H9 (cell line): ENCODE measurements around the gene PLXNB1. TPM values are rescaled to one million over a fixed set of nuclear protein-coding genes. Genes with fewer than 3 reads are reported as not detected.

Source experiments
- DNase-seq: peaks from one replicate; pipeline ENCODE4 v3.0.0-alpha.2; 2017
- H2AFZ ChIP-seq: one replicate; pipeline ENCODE4 v1.6.1; 2013; ENCODE audit warnings: mild to moderate bottlenecking, low read length, control low read depth, moderate library complexity
- H2AK5ac ChIP-seq: 2 replicates; pipeline ENCODE4 v1.6.1; 2013; ENCODE audit warnings: low read length, control low read depth, mixed read lengths; ENCODE audit not compliant: insufficient read length
- H2BK120ac ChIP-seq: one replicate; pipeline ENCODE4 v1.6.1; 2013; ENCODE audit warnings: low read depth, mild to moderate bottlenecking, low read length, control low read depth, inconsistent platforms; ENCODE audit not compliant: poor library complexity, severe bottlenecking
- H2BK12ac ChIP-seq: 2 replicates; pipeline ENCODE4 v1.6.1; 2013; ENCODE audit warnings: low read length, control low read depth, mixed read lengths, low read depth; ENCODE audit not compliant: insufficient read length
- H2BK15ac ChIP-seq: 2 replicates; pipeline ENCODE4 v1.6.1; 2013; ENCODE audit warnings: low read depth, low read length, control low read depth
- H2BK20ac ChIP-seq: one replicate; pipeline ENCODE4 v1.6.1; 2013; ENCODE audit warnings: low read depth, mild to moderate bottlenecking, low read length, control low read depth, inconsistent platforms; ENCODE audit not compliant: poor library complexity, severe bottlenecking
- H2BK5ac ChIP-seq: 2 replicates; pipeline ENCODE4 v1.6.1; 2013; ENCODE audit warnings: low read length, control low read depth, mixed read lengths; ENCODE audit not compliant: insufficient read length
- H3K14ac ChIP-seq: 2 replicates; pipeline ENCODE4 v1.6.1; 2013; ENCODE audit warnings: low read length, control low read depth; ENCODE audit not compliant: insufficient read depth
- H3K18ac ChIP-seq: 2 replicates; pipeline ENCODE4 v1.6.1; 2013; ENCODE audit warnings: low read depth, mild to moderate bottlenecking, mixed read lengths, low read length, control low read depth; ENCODE audit not compliant: insufficient read length
- H3K23ac ChIP-seq: 2 replicates; pipeline ENCODE4 v1.6.1; 2013; ENCODE audit warnings: low read length, control low read depth, mixed read lengths, low read depth; ENCODE audit not compliant: insufficient read length
- H3K23me2 ChIP-seq: 2 replicates; pipeline ENCODE4 v1.6.1; 2013; ENCODE audit warnings: low read depth, mild to moderate bottlenecking, mixed read lengths, low read length, control low read depth; ENCODE audit not compliant: insufficient read length, poor library complexity, severe bottlenecking
- H3K27ac ChIP-seq: 2 replicates; pipeline ENCODE4 v1.5.1; 2013; ENCODE audit warnings: low read length, control low read depth, mixed read lengths, low read depth; ENCODE audit not compliant: insufficient read length
- H3K27me3 ChIP-seq: 2 replicates; pipeline ENCODE4 v1.6.1; 2013; ENCODE audit warnings: low read length, control low read depth, inconsistent platforms; ENCODE audit not compliant: insufficient read depth
- H3K4ac ChIP-seq: 2 replicates; pipeline ENCODE4 v1.6.1; 2013; ENCODE audit warnings: low read depth, mild to moderate bottlenecking, control low read depth, inconsistent platforms, low read length, moderate library complexity
- H3K4me1 ChIP-seq: 2 replicates; pipeline ENCODE4 v1.6.1; 2013; ENCODE audit warnings: low read length, control low read depth, inconsistent platforms; ENCODE audit not compliant: insufficient read depth
- H3K4me2 ChIP-seq: 2 replicates; pipeline ENCODE4 v1.6.1; 2013; ENCODE audit warnings: low read length, control low read depth, mixed read lengths; ENCODE audit not compliant: insufficient read length, insufficient read depth
- H3K56ac ChIP-seq: 2 replicates; pipeline ENCODE4 v1.6.1; 2013; ENCODE audit warnings: low read depth, mild to moderate bottlenecking, mixed read lengths, low read length, control low read depth; ENCODE audit not compliant: insufficient read length
- H3K79me1 ChIP-seq: 2 replicates; pipeline ENCODE4 v1.6.1; 2013; ENCODE audit warnings: low read depth, mild to moderate bottlenecking, moderate library complexity, low read length, control low read depth, inconsistent platforms; ENCODE audit not compliant: insufficient read depth, poor library complexity, severe bottlenecking
- H3K79me2 ChIP-seq: 2 replicates; pipeline ENCODE4 v1.6.1; 2013; ENCODE audit warnings: low read length, control low read depth, inconsistent platforms; ENCODE audit not compliant: insufficient read depth
- H3K9ac ChIP-seq: 2 replicates; pipeline ENCODE4 v1.6.1; 2013; ENCODE audit warnings: low read length, control low read depth, mixed read lengths; ENCODE audit not compliant: insufficient read length; ENCODE audit errors: extremely low read depth
- H3K9me3 ChIP-seq: one replicate; pipeline ENCODE4 v1.6.1; 2013; ENCODE audit warnings: low read depth, low read length, inconsistent platforms; ENCODE audit not compliant: control insufficient read depth
- H3T11ph ChIP-seq: one replicate; pipeline ENCODE4 v1.6.1; 2013; ENCODE audit warnings: mild to moderate bottlenecking, low read length, control low read depth, inconsistent platforms
- H4K20me1 ChIP-seq: one replicate; pipeline ENCODE4 v1.6.1; 2013; ENCODE audit not compliant: control insufficient read depth, insufficient read length, insufficient read depth
- H4K5ac ChIP-seq: 2 replicates; pipeline ENCODE4 v1.6.1; 2013; ENCODE audit warnings: low read depth, mild to moderate bottlenecking, mixed read lengths, low read length, control low read depth; ENCODE audit not compliant: insufficient read length
- H4K8ac ChIP-seq: replicated peaks from 2 replicates; pipeline ENCODE4 v1.6.1; 2013; ENCODE audit warnings: low read length, control low read depth, mixed read lengths, low read depth; ENCODE audit not compliant: insufficient read length
- H4K91ac ChIP-seq: 2 replicates; pipeline ENCODE4 v1.6.1; 2013; ENCODE audit warnings: low read depth, mild to moderate bottlenecking, moderate library complexity, mixed read lengths, low read length, control low read depth; ENCODE audit not compliant: insufficient read length
- H3K27ac Mint-ChIP-seq, 3 experiments: 2 replicates in 2 of 3; 3 replicates in 1 of 3; pipeline ENCODE4 v1.8.0; 2020 to 2021; ENCODE audit warnings: mixed read lengths in 3 of 3, mild to moderate bottlenecking in 1 of 3, moderate library complexity in 1 of 3
- H3K27me3 Mint-ChIP-seq: 2 replicates; pipeline ENCODE4 v1.8.0; 2021; ENCODE audit warnings: low read depth, mild to moderate bottlenecking, moderate library complexity, mixed read lengths
- H3K36me3 Mint-ChIP-seq, 3 experiments: 2 replicates in 2 of 3; 3 replicates in 1 of 3; pipeline ENCODE4 v1.8.0; 2020 to 2021; ENCODE audit warnings: low read depth in 3 of 3, mixed read lengths in 3 of 3; ENCODE audit not compliant: insufficient read depth in 1 of 3
- H3K4me1 Mint-ChIP-seq, 2 experiments: 2 replicates each; pipeline ENCODE4 v1.8.0; 2020; ENCODE audit warnings: mixed read lengths in 2 of 2
- H3K4me3 Mint-ChIP-seq, 2 experiments: 2 replicates in 1 of 2; 3 replicates in 1 of 2; pipeline ENCODE4 v1.8.0; 2020 to 2021; ENCODE audit warnings: mild to moderate bottlenecking in 2 of 2, mixed read lengths in 2 of 2, moderate library complexity in 1 of 2
- H3K9me3 Mint-ChIP-seq, 2 experiments: 2 replicates in 1 of 2; 3 replicates in 1 of 2; pipeline ENCODE4 v1.8.0; 2020; ENCODE audit warnings: mild to moderate bottlenecking in 2 of 2, mixed read lengths in 2 of 2, moderate library complexity in 1 of 2
- CTCF ChIP-seq: fragments of 200-600 bp; sonication (generic); conservative IDR thresholded peaks from 3 replicates; pipeline ENCODE4 v1.8.0; 2021; ENCODE audit warnings: antibody characterized with exemption, mild to moderate bottlenecking
- total RNA-seq: library from RNA; stranded (reverse); gene quantifications from 2 replicates; pipeline ENCODE4 v1.2.1, GENCODE V29; 2021

The PLXNB1 gene
- total RNA-seq, 1 experiment from 2014 or later = 184 TPM

GRCh38 chr3:48387634-48388033, 42.3 kb downstream of the PLXNB1 start:
- H2BK15ac ChIP-seq = no peak overlapping the region
- H3K23me2 ChIP-seq = no peaks in the 10 kb centered on the region
- no peak overlapping the region for H3K23ac ChIP-seq
- no peak overlapping the region for H4K91ac ChIP-seq
- no peak overlapping the region for H4K8ac ChIP-seq
- TF ChIP-seq CTCF = no peak
- H3K14ac ChIP-seq = no peak overlapping the region
- no peaks in the 10 kb centered on the region for H3K4me1 Mint-ChIP-seq
- H3K79me2 ChIP-seq = no peaks in the 10 kb centered on the region
- H3K36me3 Mint-ChIP-seq = no peaks in the 10 kb centered on the region
- H3K9me3 ChIP-seq = no peaks in the 10 kb centered on the region
- no peak overlapping the region for H3K27ac Mint-ChIP-seq
- H2AK5ac ChIP-seq = no peak overlapping the region
- no peak overlapping the region for H2BK20ac ChIP-seq
- H3K4me2 ChIP-seq = no peak overlapping the region
- H4K5ac ChIP-seq = no peak overlapping the region
- H3K27me3 Mint-ChIP-seq = peaks cover 5% of the 10 kb centered on the region
- H3K79me1 ChIP-seq = no peaks in the 10 kb centered on the region
- no peak for DNase-seq
- no peak overlapping the region for H2BK120ac ChIP-seq
- H3K9me3 Mint-ChIP-seq = no peaks in the 10 kb centered on the region; a peak in 1 of 5 replicates
- H3T11ph ChIP-seq = no peak overlapping the region
- no peak overlapping the region for H2BK5ac ChIP-seq
- no peak overlapping the region for H3K4ac ChIP-seq
- no peaks in the 10 kb centered on the region for H4K20me1 ChIP-seq
- H3K27me3 ChIP-seq = no peaks in the 10 kb centered on the region
- H3K4me1 ChIP-seq = no peaks in the 10 kb centered on the region
- H3K27ac ChIP-seq = no peak overlapping the region
- H2BK12ac ChIP-seq = no peak overlapping the region
- no peak overlapping the region for H2AFZ ChIP-seq
- no peak overlapping the region for H3K18ac ChIP-seq
- no peak overlapping the region for H3K9ac ChIP-seq
- no peak overlapping the region for H3K4me3 Mint-ChIP-seq
- H3K56ac ChIP-seq = no peak overlapping the region
